Mesothelial cell of epicardium (in vitro differentiated cells): ENCODE data around the gene ESX1. TPM values are rescaled to one million over a fixed set of nuclear protein-coding genes. Genes with fewer than 3 reads are reported as not detected.

Experiments used
- DNase-seq, 2 experiments: peaks; one replicate each; pipeline ENCODE4 v3.0.0; 2021; ENCODE audit warnings: low spot score in 2 of 2; ENCODE audit not compliant: unreplicated experiment in 2 of 2
- H3K27ac Mint-ChIP-seq: 2 replicates; pipeline ENCODE4 v1.8.0; 2021; ENCODE audit warnings: mixed read lengths
- H3K27me3 Mint-ChIP-seq: 2 replicates; pipeline ENCODE4 v1.8.0; 2021; ENCODE audit warnings: low read depth, mixed read lengths
- H3K36me3 Mint-ChIP-seq: 2 replicates; pipeline ENCODE4 v1.8.0; 2021; ENCODE audit warnings: mixed read lengths
- H3K4me1 Mint-ChIP-seq: 2 replicates; pipeline ENCODE4 v1.8.0; 2021; ENCODE audit warnings: mixed read lengths
- H3K4me3 Mint-ChIP-seq: 2 replicates; pipeline ENCODE4 v1.8.0; 2021; ENCODE audit warnings: mild to moderate bottlenecking, moderate library complexity, mixed read lengths
- H3K9me3 Mint-ChIP-seq: 2 replicates; pipeline ENCODE4 v1.8.0; 2021; ENCODE audit warnings: mixed read lengths
- total RNA-seq: library from RNA; stranded (reverse); gene quantifications from 3 replicates; pipeline ENCODE4 v1.2.1, GENCODE V29; 2021
- TF ChIP-seq, protein P1 (sequence below): fragments of 200-600 bp; sonication (generic); IDR thresholded peaks from one replicate; pipeline ENCODE4 v1.5.0; 2021; ENCODE audit warnings: antibody characterized with exemption; ENCODE audit not compliant: unreplicated experiment

The ESX1 gene
- total RNA-seq, 1 donor from 2014 or later: not detected

- Mint-ChIP-seq H3K27me3 (peaks cover 7% of the 10 kb centered on the region), H3K4me1 (no peaks in the 10 kb centered on the region), H3K27ac (no peak overlapping the region), H3K4me3 (no peak overlapping the region), H3K36me3 (peaks cover 3% of the 10 kb centered on the region), H3K9me3 (peaks cover 9% of the 10 kb centered on the region)
- TF ChIP-seq, protein P1, sequence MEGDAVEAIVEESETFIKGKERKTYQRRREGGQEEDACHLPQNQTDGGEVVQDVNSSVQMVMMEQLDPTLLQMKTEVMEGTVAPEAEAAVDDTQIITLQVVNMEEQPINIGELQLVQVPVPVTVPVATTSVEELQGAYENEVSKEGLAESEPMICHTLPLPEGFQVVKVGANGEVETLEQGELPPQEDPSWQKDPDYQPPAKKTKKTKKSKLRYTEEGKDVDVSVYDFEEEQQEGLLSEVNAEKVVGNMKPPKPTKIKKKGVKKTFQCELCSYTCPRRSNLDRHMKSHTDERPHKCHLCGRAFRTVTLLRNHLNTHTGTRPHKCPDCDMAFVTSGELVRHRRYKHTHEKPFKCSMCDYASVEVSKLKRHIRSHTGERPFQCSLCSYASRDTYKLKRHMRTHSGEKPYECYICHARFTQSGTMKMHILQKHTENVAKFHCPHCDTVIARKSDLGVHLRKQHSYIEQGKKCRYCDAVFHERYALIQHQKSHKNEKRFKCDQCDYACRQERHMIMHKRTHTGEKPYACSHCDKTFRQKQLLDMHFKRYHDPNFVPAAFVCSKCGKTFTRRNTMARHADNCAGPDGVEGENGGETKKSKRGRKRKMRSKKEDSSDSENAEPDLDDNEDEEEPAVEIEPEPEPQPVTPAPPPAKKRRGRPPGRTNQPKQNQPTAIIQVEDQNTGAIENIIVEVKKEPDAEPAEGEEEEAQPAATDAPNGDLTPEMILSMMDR: no peak
- DNase-seq: no peak
These were observed 49.2 kb downstream of the ESX1 start for GRCh38 chrX:104205548-104205947.

Other genes starting within 250 kb of the ESX1 start
- not detected in 3 replicates for gene H2BW1, start 241.2 kb downstream of the ESX1 start, total RNA-seq
- 0.11 to 0.20 TPM in 2 of 3 replicates, not detected in the other for gene H2BW2, start 215.0 kb downstream of the ESX1 start, total RNA-seq
- gene TMSB15C, start 178.7 kb downstream of the ESX1 start, total RNA-seq: 13.7 to 18.8 TPM (median 16.9 TPM) in 3 replicates
- 3.6 to 5.4 TPM (median 4.7 TPM) in 3 replicates for gene ZCCHC18, start 142.4 kb downstream of the ESX1 start, total RNA-seq
- 7.2 to 8.5 TPM (median 7.4 TPM) in 3 replicates for gene SLC25A53, start 97.9 kb downstream of the ESX1 start, total RNA-seq
- gene FAM199X, start 88.5 kb downstream of the ESX1 start, total RNA-seq: 17.5 to 17.9 TPM (median 17.5 TPM) in 3 replicates